ENCODE measurements around the gene ACTG1. TPM values are rescaled to one million over a fixed set of nuclear protein-coding genes. Genes with fewer than 3 reads are reported as not detected.

ACTG1 gene
- 1,000 to 10,000 TPM in 3 of 4 donors, 100 to 1,000 TPM in 1; 972 to 1,850 (median 1,126) TPM for total RNA-seq

DNA sequence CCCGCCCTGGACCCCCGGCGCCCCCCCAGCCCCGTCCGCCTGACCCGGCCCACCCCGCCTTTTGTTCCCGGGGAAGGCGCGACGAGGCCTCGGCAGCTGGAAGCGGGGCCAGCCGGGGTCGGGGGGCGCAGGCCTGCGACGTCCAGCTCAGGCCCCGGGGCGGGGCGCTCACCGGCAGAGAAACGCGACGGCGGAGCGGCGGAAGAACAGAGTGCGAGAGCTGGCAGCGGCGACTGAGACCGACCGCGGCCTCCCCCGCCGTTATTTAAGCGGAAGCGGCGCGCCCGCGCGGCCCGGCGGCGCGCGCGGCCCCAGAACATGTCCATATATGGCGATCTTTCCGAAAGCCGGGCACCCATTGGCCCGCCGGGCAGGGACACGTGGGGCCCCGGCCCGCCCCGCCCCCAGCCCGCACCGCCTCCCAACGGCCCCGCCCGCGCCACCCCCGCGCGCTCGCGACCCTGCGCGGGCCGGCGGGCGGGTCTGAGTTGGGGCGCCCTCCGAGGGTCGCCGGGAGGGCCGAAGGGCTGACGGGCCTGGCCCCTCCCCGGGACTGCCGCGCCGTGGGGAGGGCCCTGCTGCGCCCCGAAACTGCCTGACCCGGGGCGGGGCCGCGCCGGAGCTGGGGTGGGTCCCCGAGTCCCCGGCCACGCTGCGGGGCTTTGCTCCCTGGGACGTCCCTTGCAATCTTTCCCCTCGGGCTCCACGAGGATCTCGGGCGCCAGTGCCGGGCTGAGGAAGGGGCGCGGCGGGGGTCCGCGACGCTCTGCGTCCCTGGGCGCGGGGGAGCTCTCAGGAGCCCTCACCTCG lies at the start of gene ACTG1:
ACTG1 (minus strand) TSS at position 238 of the 810 bp plus-strand sequence. CDS start 445 bp downstream, outside the sequence.
- Histone ChIP-seq H3K4me1 (peaks cover 31 to 63% (median 53%) of the 10 kb centered on the region in 4 donors), H3K9me3 (no peaks in the 10 kb centered on the region), H3K36me3 (peaks cover 30 to 43% (median 38%) of the 10 kb centered on the region in 4 donors), H3K27me3 (no peaks in the 10 kb centered on the region), H3K27ac (replicated peaks in 1 of 4) (peak within 1 kb of the TSS; percentile 100), H3K4me3 (peak within 1 kb of the TSS; percentile 88 to 94 (median 91))
- intact Hi-C loops (cut with DNase I), result loop anchor here (5.0 kb wide), 1 partner anchor 115 kb away; the partner anchor contains the start of gene BAHCC1
- WGBS, result 0% methylated on average over 6 of the region's 111 CpGs
- TF ChIP-seq, protein P1, sequence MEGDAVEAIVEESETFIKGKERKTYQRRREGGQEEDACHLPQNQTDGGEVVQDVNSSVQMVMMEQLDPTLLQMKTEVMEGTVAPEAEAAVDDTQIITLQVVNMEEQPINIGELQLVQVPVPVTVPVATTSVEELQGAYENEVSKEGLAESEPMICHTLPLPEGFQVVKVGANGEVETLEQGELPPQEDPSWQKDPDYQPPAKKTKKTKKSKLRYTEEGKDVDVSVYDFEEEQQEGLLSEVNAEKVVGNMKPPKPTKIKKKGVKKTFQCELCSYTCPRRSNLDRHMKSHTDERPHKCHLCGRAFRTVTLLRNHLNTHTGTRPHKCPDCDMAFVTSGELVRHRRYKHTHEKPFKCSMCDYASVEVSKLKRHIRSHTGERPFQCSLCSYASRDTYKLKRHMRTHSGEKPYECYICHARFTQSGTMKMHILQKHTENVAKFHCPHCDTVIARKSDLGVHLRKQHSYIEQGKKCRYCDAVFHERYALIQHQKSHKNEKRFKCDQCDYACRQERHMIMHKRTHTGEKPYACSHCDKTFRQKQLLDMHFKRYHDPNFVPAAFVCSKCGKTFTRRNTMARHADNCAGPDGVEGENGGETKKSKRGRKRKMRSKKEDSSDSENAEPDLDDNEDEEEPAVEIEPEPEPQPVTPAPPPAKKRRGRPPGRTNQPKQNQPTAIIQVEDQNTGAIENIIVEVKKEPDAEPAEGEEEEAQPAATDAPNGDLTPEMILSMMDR (IDR thresholded peaks at IDR 0.05), result no peak
- TF ChIP-seq POLR2AphosphoS5 (IDR thresholded peaks at IDR 0.05) (peak; percentile 85 to 99), POLR2A (IDR thresholded peaks at IDR 0.05; ENCODE audit: low read depth) (peak; percentile 89)
- peak; percentile 98 for DNase-seq (ENCODE audit: extremely low spot score)

DNA sequence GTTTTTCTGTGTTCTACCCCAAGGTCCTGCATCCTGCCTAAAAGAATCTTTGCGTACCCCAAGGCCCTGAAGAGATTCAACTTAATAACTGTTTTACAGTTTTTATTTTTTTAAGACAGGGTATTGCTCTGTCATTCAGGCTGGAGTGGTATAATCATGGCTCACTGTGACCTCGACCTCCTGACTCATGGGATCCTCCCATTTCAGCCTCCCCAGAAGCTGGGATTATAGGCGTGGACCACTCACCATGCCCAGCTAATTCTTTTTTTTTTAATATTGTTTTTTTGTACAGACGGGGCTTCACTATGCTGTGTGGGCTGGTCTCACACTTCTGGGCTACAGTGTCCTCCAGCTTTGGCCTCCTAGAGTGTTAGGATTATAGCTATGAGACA lies 48.9 kb upstream of the ACTG1 start:
- Histone ChIP-seq H3K36me3 (peaks cover 68 to 100% (median 96%) of the 10 kb centered on the region in 4 donors), H3K9me3 (no peaks in the 10 kb centered on the region), H3K27me3 (no peaks in the 10 kb centered on the region), H3K27ac (replicated peaks in 1 of 4) (no peak overlapping the region), H3K4me1 (peaks cover 10 to 19% (median 15%) of the 10 kb centered on the region in 4 donors), H3K4me3 (no peak overlapping the region)
- intact Hi-C loops (cut with DNase I), result no loop called here
- WGBS, result 74% methylated on average over 4 of the region's 4 CpGs
- no peak for DNase-seq (ENCODE audit: extremely low spot score)
- TF ChIP-seq, protein P1 (IDR thresholded peaks at IDR 0.05), result no peak
- TF ChIP-seq EP300 (IDR thresholded peaks at IDR 0.05) (no peak), POLR2A (IDR thresholded peaks at IDR 0.05; ENCODE audit: low read depth) (no peak), POLR2AphosphoS5 (IDR thresholded peaks at IDR 0.05) (no peak)

DNA sequence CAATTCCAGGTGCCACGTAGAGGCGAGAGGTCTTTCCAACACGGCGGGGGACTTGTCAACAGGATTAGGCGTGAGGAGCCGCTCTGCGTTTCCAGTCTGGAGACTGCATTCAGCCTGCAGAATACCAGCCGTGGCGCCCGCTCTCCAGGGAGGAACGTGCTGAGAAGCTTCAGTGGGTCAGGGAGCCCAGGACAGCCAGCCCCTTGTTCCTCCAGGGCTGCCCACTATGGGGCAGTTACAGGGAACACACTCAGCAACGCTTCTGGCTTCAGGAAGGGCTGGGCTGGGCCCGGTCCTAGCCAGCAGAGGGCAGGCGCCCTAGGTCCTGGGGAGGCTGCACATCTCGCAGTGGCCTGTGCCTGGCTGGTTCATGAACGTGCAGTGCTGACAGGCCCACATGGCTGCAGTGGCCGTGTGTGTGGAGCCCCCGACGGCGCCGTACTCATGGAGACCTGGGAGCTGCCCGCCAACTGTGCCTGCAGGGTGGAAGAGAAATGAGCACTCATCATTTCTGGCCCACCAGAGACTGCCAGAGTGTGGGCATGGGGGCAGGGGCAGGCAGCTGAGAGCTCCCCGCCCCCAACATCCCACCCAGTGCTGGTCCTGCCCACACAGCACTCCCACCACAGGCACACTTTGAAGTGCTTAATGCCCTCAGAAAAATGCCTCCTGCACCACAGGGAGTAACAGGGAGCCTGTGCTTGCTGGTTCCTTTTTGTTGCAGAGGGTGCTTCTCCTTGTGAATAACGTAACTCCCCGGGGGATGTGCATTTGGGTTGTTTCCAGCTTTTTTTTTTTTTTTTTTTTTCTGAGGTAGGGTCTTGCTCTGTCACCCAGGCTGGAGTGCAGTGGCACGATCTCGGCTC lies 46.6 kb upstream of the ACTG1 start:
- DNase-seq (ENCODE audit: extremely low spot score), result no peak
- WGBS, result 85% methylated on average over 10 of the region's 27 CpGs
- H3K4me1 ChIP-seq, result peaks cover 0 to 13% (median under 1%) of the 10 kb centered on the region in 4 donors
- intact Hi-C loops (cut with DNase I), result no loop called here
- peaks cover 55 to 85% (median 79%) of the 10 kb centered on the region in 4 donors for H3K36me3 ChIP-seq
- H3K27me3 ChIP-seq, result no peaks in the 10 kb centered on the region
- no peak overlapping the region for H3K27ac ChIP-seq (replicated peaks in 1 of 4)
- TF ChIP-seq POLR2A (IDR thresholded peaks at IDR 0.05; ENCODE audit: low read depth) (no peak), POLR2AphosphoS5 (IDR thresholded peaks at IDR 0.05) (no peak), EP300 (IDR thresholded peaks at IDR 0.05) (no peak)
- TF ChIP-seq, protein P1 (IDR thresholded peaks at IDR 0.05), result no peak
- H3K9me3 ChIP-seq, result no peaks in the 10 kb centered on the region
- no peak overlapping the region for H3K4me3 ChIP-seq

DNA sequence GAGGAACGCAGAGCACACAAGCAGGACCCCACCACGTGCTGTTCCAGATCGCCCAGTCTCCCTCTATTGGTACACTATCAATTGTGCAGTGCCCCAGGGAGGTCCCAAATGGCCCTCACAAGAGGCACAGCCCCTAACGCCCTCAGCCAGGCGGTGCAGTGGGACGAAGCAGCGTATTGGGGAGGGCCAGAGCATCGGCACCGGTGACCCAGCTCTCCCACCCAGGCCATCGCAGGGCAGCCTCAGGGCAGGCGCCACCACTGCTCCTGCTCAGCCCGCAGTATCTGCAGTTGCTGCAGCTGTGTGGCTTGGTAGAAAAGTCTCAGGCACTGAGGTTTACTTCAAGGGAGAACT lies 45.5 kb upstream of the ACTG1 start:
- intact Hi-C loops (cut with DNase I), result no loop called here
- no peak for DNase-seq (ENCODE audit: extremely low spot score)
- peaks cover 10 to 23% (median 11%) of the 10 kb centered on the region in 4 donors for H3K4me1 ChIP-seq
- peaks cover 44 to 74% (median 68%) of the 10 kb centered on the region in 4 donors for H3K36me3 ChIP-seq
- H3K27ac ChIP-seq (replicated peaks in 1 of 4), result no peak overlapping the region
- H3K27me3 ChIP-seq, result no peaks in the 10 kb centered on the region
- TF ChIP-seq POLR2AphosphoS5 (IDR thresholded peaks at IDR 0.05) (no peak), EP300 (IDR thresholded peaks at IDR 0.05) (no peak), POLR2A (IDR thresholded peaks at IDR 0.05; ENCODE audit: low read depth) (no peak)
- TF ChIP-seq, protein P1 (IDR thresholded peaks at IDR 0.05), result no peak
- no peak overlapping the region for H3K4me3 ChIP-seq
- WGBS, result 86% methylated on average over 11 of the region's 12 CpGs
- H3K9me3 ChIP-seq, result no peaks in the 10 kb centered on the region

Measured in esophagus muscularis mucosa (tissue), 4 donors.